Tibial nerve (tissue), 3 donors: ENCODE measurements around the gene GNGT2.

ENCODE experiments used
- POLR2A ChIP-seq, 2 donors: fragments of 450-650 bp; IDR thresholded peaks; one replicate each; pipeline ENCODE4 v1.6.1; 2017; ENCODE audit warnings: antibody characterized with exemption in 2 of 2, mild to moderate bottlenecking in 2 of 2, moderate library complexity in 2 of 2
- TF ChIP-seq, protein P1 (sequence below), 5 experiments: fragments of 200-600 bp in 3 of 5; fragments of 450-650 bp in 2 of 5; sonication (generic) in 3 of 5; IDR thresholded peaks; one replicate each; pipeline ENCODE4 v1.5.1; 2016 to 2019; ENCODE audit warnings: antibody characterized with exemption in 5 of 5, mild to moderate bottlenecking in 3 of 5, moderate library complexity in 2 of 5

DNA sequence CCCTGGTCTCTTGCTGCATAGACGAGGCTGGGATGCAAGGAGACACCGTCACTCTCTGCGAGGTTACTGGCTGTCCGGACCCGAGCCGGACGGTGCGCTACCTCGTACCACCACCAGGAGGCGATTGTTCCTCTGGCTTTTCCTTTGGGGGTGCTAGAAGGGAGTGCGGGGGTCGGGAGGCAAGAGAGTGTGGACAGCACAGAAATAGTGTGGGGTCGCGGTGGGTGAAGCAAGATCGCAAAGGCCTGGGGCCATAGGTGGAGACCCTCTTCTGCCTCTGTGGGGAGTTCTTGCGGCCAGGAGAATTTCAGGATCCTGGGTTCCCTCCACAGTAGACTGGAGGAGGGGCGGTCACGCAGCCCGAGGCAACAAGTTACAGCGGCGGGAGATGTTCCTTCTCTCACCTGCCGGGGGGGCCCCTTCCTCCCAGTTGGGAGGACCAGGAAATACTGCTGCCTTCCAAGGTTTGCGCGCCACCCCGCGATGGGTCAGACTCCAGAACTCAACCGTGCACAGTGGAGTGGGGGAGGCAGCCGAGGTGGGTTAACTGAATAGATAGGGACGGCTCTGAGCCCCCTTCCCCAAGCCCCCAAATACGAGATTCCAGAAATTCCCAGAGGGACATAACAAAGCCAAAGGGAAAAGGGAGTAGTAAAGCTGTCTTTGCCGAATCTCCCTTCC, 13.3 kb upstream of the GNGT2 start:
- TF ChIP-seq, protein P1, sequence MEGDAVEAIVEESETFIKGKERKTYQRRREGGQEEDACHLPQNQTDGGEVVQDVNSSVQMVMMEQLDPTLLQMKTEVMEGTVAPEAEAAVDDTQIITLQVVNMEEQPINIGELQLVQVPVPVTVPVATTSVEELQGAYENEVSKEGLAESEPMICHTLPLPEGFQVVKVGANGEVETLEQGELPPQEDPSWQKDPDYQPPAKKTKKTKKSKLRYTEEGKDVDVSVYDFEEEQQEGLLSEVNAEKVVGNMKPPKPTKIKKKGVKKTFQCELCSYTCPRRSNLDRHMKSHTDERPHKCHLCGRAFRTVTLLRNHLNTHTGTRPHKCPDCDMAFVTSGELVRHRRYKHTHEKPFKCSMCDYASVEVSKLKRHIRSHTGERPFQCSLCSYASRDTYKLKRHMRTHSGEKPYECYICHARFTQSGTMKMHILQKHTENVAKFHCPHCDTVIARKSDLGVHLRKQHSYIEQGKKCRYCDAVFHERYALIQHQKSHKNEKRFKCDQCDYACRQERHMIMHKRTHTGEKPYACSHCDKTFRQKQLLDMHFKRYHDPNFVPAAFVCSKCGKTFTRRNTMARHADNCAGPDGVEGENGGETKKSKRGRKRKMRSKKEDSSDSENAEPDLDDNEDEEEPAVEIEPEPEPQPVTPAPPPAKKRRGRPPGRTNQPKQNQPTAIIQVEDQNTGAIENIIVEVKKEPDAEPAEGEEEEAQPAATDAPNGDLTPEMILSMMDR (IDR thresholded peaks at IDR 0.05): peak; percentile 78 to 89 (median 82)
- TF ChIP-seq POLR2A (IDR thresholded peaks at IDR 0.05): no peak
